MM.1S (cell line): ENCODE data around the gene BORA.

Source experiments
- DNase-seq: peaks from one replicate; pipeline ENCODE4 v3.0.0-alpha.2; 2015
- H2AFZ ChIP-seq: fragments of 300-600 bp; sonication (generic); 2 replicates; pipeline ENCODE4 v1.6.0; 2016; ENCODE audit warnings: antibody characterized with exemption, low read length
- H3F3A ChIP-seq: fragments of 300-600 bp; sonication (generic); 2 replicates; pipeline ENCODE4 v1.6.1; 2016; ENCODE audit warnings: mild to moderate bottlenecking, antibody characterized with exemption, low read length, moderate library complexity, mixed read lengths; ENCODE audit not compliant: insufficient read depth
- H3K27ac ChIP-seq: fragments of 300-600 bp; sonication (generic); 2 replicates; pipeline ENCODE4 v1.5.1; 2016; ENCODE audit warnings: mild to moderate bottlenecking, low read length
- H3K27me3 ChIP-seq: fragments of 300-600 bp; sonication (generic); replicated peaks from 2 replicates; pipeline ENCODE4 v1.6.0; 2016; ENCODE audit warnings: low read length; ENCODE audit not compliant: insufficient read depth
- H3K36me3 ChIP-seq: fragments of 300-600 bp; sonication (generic); replicated peaks from 2 replicates; pipeline ENCODE4 v1.6.1; 2016; ENCODE audit warnings: mild to moderate bottlenecking, low read length, mixed read lengths; ENCODE audit not compliant: insufficient read depth
- H3K4me1 ChIP-seq: fragments of 300-600 bp; sonication (generic); 2 replicates; pipeline ENCODE4 v1.6.1; 2016; ENCODE audit warnings: low read length, mixed read lengths
- H3K4me2 ChIP-seq: fragments of 300-600 bp; sonication (generic); 2 replicates; pipeline ENCODE4 v1.6.0; 2016; ENCODE audit warnings: low read depth, low read length
- H3K4me3 ChIP-seq: fragments of 300-600 bp; sonication (generic); 2 replicates; pipeline ENCODE4 v1.5.1; 2016; ENCODE audit warnings: low read length, mixed read lengths
- H3K79me2 ChIP-seq: fragments of 300-600 bp; sonication (generic); 2 replicates; pipeline ENCODE4 v1.6.1; 2016; ENCODE audit warnings: mixed run types, low read length, mixed read lengths
- H3K9ac ChIP-seq: fragments of 300-600 bp; sonication (generic); 2 replicates; pipeline ENCODE4 v1.6.1; 2016; ENCODE audit warnings: low read length, mixed read lengths
- H3K9me2 ChIP-seq: fragments of 300-600 bp; sonication (generic); replicated peaks from 2 replicates; pipeline ENCODE4 v1.6.1; 2016; ENCODE audit warnings: mild to moderate bottlenecking, low read length, mixed read lengths; ENCODE audit not compliant: insufficient read depth
- H3K9me3 ChIP-seq: fragments of 300-600 bp; sonication (generic); replicated peaks from 2 replicates; pipeline ENCODE4 v1.6.1; 2016; ENCODE audit warnings: mild to moderate bottlenecking, low read length, mixed read lengths; ENCODE audit not compliant: insufficient read depth
- H4K20me1 ChIP-seq: fragments of 300-600 bp; sonication (generic); 2 replicates; pipeline ENCODE4 v1.6.1; 2016; ENCODE audit warnings: mild to moderate bottlenecking, low read length, moderate library complexity, mixed read lengths; ENCODE audit not compliant: insufficient read depth
- EZH2 ChIP-seq: fragments of 300-600 bp; sonication (generic); optimal IDR thresholded peaks from 2 replicates; pipeline ENCODE3; 2017; ENCODE audit warnings: low read depth, mild to moderate bottlenecking, antibody characterized with exemption, low read length, mixed read lengths
- EZH2phosphoT487 ChIP-seq: fragments of 300-600 bp; sonication (generic); IDR thresholded peaks from 2 replicates; pipeline ENCODE4 v1.6.1; 2018; ENCODE audit warnings: antibody characterized with exemption, low read length
- TF ChIP-seq, protein P1 (sequence below): fragments of 300-600 bp; sonication (generic); IDR thresholded peaks from 2 replicates; pipeline ENCODE4 v1.5.1; 2016; ENCODE audit warnings: antibody characterized with exemption, low read length, mixed read lengths

Gene BORA

DNA sequence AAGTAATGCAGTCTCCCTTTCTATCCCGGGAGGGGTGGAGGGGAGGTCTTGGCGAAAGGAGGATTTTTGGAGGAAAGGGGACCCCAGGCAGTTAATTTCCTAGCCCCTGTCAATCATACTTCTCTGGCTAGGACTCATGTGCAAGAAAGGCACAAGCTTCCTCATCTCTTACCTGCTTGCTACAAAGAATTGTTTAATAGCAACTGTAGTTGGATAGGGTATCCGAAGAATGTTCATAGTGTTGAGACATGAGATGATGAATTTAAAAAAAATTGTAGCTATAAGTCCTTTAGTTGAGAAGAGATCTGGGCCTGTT is 525 bp downstream of the BORA start:
- Histone ChIP-seq H3K27ac (no peak overlapping the region), H2AFZ (peak overlapping the region; percentile 71), H3F3A (no peaks in the 10 kb centered on the region; the same call in 1 of the 2 replicates), H3K79me2 (peaks cover 53% of the 10 kb centered on the region), H3K27me3 (no peaks in the 10 kb centered on the region), H3K4me2 (peak overlapping the region; percentile 40), H3K9me3 (no peaks in the 10 kb centered on the region), H3K9ac (peak overlapping the region; percentile 58; the same call in 1 of the 2 replicates), H3K4me1 (0 out of 2 replicates have a peak, but pooled peaks cover 2% of the 10 kb centered on the region), H3K4me3 (peak overlapping the region; percentile 66), H4K20me1 (no peaks in the 10 kb centered on the region), H3K9me2 (no peaks in the 10 kb centered on the region), H3K36me3 (no peaks in the 10 kb centered on the region)
- TF ChIP-seq EZH2phosphoT487 = no peak
- TF ChIP-seq, protein P1, sequence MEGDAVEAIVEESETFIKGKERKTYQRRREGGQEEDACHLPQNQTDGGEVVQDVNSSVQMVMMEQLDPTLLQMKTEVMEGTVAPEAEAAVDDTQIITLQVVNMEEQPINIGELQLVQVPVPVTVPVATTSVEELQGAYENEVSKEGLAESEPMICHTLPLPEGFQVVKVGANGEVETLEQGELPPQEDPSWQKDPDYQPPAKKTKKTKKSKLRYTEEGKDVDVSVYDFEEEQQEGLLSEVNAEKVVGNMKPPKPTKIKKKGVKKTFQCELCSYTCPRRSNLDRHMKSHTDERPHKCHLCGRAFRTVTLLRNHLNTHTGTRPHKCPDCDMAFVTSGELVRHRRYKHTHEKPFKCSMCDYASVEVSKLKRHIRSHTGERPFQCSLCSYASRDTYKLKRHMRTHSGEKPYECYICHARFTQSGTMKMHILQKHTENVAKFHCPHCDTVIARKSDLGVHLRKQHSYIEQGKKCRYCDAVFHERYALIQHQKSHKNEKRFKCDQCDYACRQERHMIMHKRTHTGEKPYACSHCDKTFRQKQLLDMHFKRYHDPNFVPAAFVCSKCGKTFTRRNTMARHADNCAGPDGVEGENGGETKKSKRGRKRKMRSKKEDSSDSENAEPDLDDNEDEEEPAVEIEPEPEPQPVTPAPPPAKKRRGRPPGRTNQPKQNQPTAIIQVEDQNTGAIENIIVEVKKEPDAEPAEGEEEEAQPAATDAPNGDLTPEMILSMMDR = no peak
- TF ChIP-seq EZH2 = no peak
- DNase-seq = no peak

DNA sequence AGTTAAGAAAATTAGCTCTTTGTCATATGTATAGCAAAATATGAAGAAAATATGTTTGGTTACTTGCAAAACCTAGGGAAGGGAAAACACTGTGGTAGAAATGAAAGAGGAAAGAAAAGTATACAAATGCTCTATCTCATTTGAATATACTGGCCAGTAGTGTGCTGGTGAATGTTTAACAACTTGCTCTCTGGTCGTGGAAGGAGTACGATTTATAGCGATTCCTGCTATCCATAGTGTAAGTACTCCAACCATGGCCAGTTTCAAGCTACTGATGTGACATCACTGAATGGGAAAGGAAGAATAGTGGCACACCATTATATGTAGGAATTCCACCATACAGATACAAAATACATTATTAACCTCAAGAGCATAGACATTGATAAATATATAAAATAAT is 9.3 kb downstream of the BORA start:
- Histone ChIP-seq H3F3A (no peaks in the 10 kb centered on the region), H3K9me3 (no peaks in the 10 kb centered on the region), H3K9ac (no peak overlapping the region), H3K36me3 (no peaks in the 10 kb centered on the region; the same call in 1 of the 2 replicates), H3K27ac (no peak overlapping the region), H3K4me2 (no peak overlapping the region), H3K79me2 (no peaks in the 10 kb centered on the region), H3K4me1 (no peaks in the 10 kb centered on the region), H2AFZ (no peak overlapping the region), H3K27me3 (no peaks in the 10 kb centered on the region), H3K4me3 (no peak overlapping the region), H3K9me2 (no peaks in the 10 kb centered on the region), H4K20me1 (no peaks in the 10 kb centered on the region)
- TF ChIP-seq EZH2 (no peak), EZH2phosphoT487 (no peak)
- TF ChIP-seq, protein P1 = no peak
- DNase-seq = no peak

DNA sequence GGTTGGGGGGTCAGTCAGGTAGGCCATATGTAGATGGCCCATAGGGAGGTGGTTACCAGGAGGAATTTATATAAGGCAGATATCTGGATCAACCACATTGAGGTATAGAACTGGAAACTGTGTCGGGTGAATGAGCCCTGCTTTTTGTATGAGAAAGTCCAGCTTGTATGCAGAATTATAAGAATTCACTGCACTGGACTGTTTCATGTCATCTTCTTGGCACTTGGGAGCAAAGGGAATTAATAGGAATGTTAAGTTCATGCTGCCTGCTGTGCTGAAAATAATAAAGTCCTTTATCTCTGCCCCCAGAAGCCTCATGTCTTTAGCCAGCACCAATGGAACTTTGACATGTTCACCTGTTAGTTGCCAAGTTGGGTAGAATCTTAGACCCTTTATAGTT is 12.3 kb downstream of the BORA start:
- H3F3A ChIP-seq = no peaks in the 10 kb centered on the region
- no peak overlapping the region for H3K27ac ChIP-seq
- H3K36me3 ChIP-seq = no peaks in the 10 kb centered on the region; the same call in 1 of the 2 replicates
- H3K9me2 ChIP-seq = no peaks in the 10 kb centered on the region
- no peak overlapping the region for H2AFZ ChIP-seq
- DNase-seq = no peak
- no peaks in the 10 kb centered on the region for H4K20me1 ChIP-seq
- H3K4me2 ChIP-seq = no peak overlapping the region
- TF ChIP-seq EZH2phosphoT487 (no peak), EZH2 (no peak)
- TF ChIP-seq, protein P1 = no peak
- no peaks in the 10 kb centered on the region for H3K4me1 ChIP-seq
- H3K4me3 ChIP-seq = no peak overlapping the region
- H3K27me3 ChIP-seq = no peaks in the 10 kb centered on the region
- no peaks in the 10 kb centered on the region for H3K9me3 ChIP-seq
- no peak overlapping the region for H3K9ac ChIP-seq
- no peaks in the 10 kb centered on the region for H3K79me2 ChIP-seq
